GM23338 (cell line): ENCODE results near the gene NECTIN1. TPM values are rescaled to one million over a fixed set of nuclear protein-coding genes. Genes with fewer than 3 reads are reported as not detected.

Experiments
- ATAC-seq: fragments of 200-7000 bp; cut with Tn5 transposase; 3 replicates; pipeline ENCODE4 v1.9.1; 2020
- DNase-seq: peaks from one replicate; pipeline ENCODE4 v3.0.0-alpha.2; 2015; ENCODE audit warnings: low spot score
- H2AFZ ChIP-seq: fragments of 200-600 bp; sonication (generic); 2 replicates; pipeline ENCODE4 v1.8.0; 2016; ENCODE audit warnings: antibody characterized with exemption, mild to moderate bottlenecking, moderate library complexity
- H3F3A ChIP-seq: fragments of 200-600 bp; sonication (generic); replicated peaks from 2 replicates; pipeline ENCODE4 v1.8.0; 2017; ENCODE audit warnings: antibody characterized with exemption, mixed run types, low read depth
- H3K27ac ChIP-seq: fragments of 200-600 bp; sonication (generic); 2 replicates; pipeline ENCODE4 v1.6.1; 2016; ENCODE audit warnings: low read depth
- H3K27me3 ChIP-seq: fragments of 200-600 bp; sonication (generic); 2 replicates; pipeline ENCODE4 v1.8.0; 2016; ENCODE audit warnings: mild to moderate bottlenecking, mixed run types, moderate library complexity; ENCODE audit not compliant: insufficient read depth
- H3K36me3 ChIP-seq: fragments of 200-600 bp; sonication (generic); 2 replicates; pipeline ENCODE4 v1.8.0; 2016; ENCODE audit warnings: mild to moderate bottlenecking; ENCODE audit not compliant: insufficient read depth
- H3K4me1 ChIP-seq: fragments of 200-600 bp; sonication (generic); 2 replicates; pipeline ENCODE4 v1.8.0; 2016; ENCODE audit warnings: mild to moderate bottlenecking, moderate library complexity; ENCODE audit not compliant: insufficient read depth
- H3K4me2 ChIP-seq: fragments of 200-600 bp; sonication (generic); 2 replicates; pipeline ENCODE4 v1.7.1; 2017; ENCODE audit warnings: mixed run types
- H3K4me3 ChIP-seq: fragments of 200-600 bp; sonication (generic); 2 replicates; pipeline ENCODE4 v1.6.1; 2016; ENCODE audit warnings: mixed run types
- H3K79me2 ChIP-seq: fragments of 200-600 bp; sonication (generic); replicated peaks from 2 replicates; pipeline ENCODE4 v1.8.0; 2017; ENCODE audit warnings: mild to moderate bottlenecking; ENCODE audit not compliant: insufficient read depth
- H3K9me2 ChIP-seq: fragments of 200-600 bp; sonication (generic); 2 replicates; pipeline ENCODE4 v1.8.0; 2017; ENCODE audit not compliant: insufficient read depth
- H4K20me1 ChIP-seq: fragments of 200-600 bp; sonication (generic); replicated peaks from 2 replicates; pipeline ENCODE4 v1.8.0; 2017; ENCODE audit warnings: mild to moderate bottlenecking; ENCODE audit not compliant: insufficient read depth
- H3K27ac Mint-ChIP-seq: 2 replicates; pipeline ENCODE4 v1.8.0; 2020; ENCODE audit warnings: inconsistent platforms, mild to moderate bottlenecking, moderate library complexity, mixed read lengths
- H3K27me3 Mint-ChIP-seq: 3 replicates; pipeline ENCODE4 v1.8.0; 2022; ENCODE audit warnings: low read depth, mild to moderate bottlenecking, moderate library complexity, mixed read lengths, inconsistent platforms; ENCODE audit not compliant: insufficient read depth, poor library complexity
- H3K36me3 Mint-ChIP-seq: 3 replicates; pipeline ENCODE4 v1.8.0; 2021; ENCODE audit warnings: low read depth, mild to moderate bottlenecking, inconsistent platforms, moderate library complexity, mixed read lengths
- H3K4me1 Mint-ChIP-seq: 3 replicates; pipeline ENCODE4 v1.8.0; 2020; ENCODE audit warnings: mild to moderate bottlenecking, inconsistent platforms, mixed read lengths
- H3K4me3 Mint-ChIP-seq: 3 replicates; pipeline ENCODE4 v1.8.0; 2021; ENCODE audit warnings: moderate library complexity, mild to moderate bottlenecking, inconsistent platforms, mixed read lengths
- H3K9me3 Mint-ChIP-seq: 3 replicates; pipeline ENCODE4 v1.8.0; 2020; ENCODE audit warnings: moderate library complexity, mild to moderate bottlenecking, inconsistent platforms, mixed read lengths
- CREB1 ChIP-seq: fragments of 250-450 bp; sonication (Bioruptor Pico); IDR thresholded peaks from 2 replicates; pipeline ENCODE4 v1.5.0; 2020; ENCODE audit warnings: low read depth, mild to moderate bottlenecking, moderate library complexity
- EZH2 ChIP-seq: fragments of 200-600 bp; sonication (generic); IDR thresholded peaks from one replicate; pipeline ENCODE4 v1.8.0; 2017; ENCODE audit warnings: antibody characterized with exemption, mild to moderate bottlenecking, low read depth; ENCODE audit not compliant: unreplicated experiment
- EZH2phosphoT487 ChIP-seq: fragments of 200-600 bp; sonication (generic); IDR thresholded peaks from one replicate; pipeline ENCODE4 v1.8.1; 2018; ENCODE audit warnings: antibody characterized with exemption; ENCODE audit not compliant: unreplicated experiment
- NANOG ChIP-seq: IDR thresholded peaks from 2 replicates; pipeline ENCODE4 v1.6.1; 2016; ENCODE audit warnings: antibody characterized with exemption, borderline replicate concordance
- REST ChIP-seq: IDR thresholded peaks from one replicate; pipeline ENCODE4 v1.6.1; 2018; ENCODE audit warnings: antibody characterized with exemption; ENCODE audit not compliant: unreplicated experiment
- STAT1 ChIP-seq: IDR thresholded peaks from one replicate; pipeline ENCODE4 v1.6.1; 2016; ENCODE audit warnings: antibody characterized with exemption; ENCODE audit not compliant: unreplicated experiment
- ZNF114 ChIP-seq: fragments of 250-450 bp; sonication (Bioruptor Pico); IDR thresholded peaks from 2 replicates; pipeline ENCODE4 v1.5.0; 2020; ENCODE audit warnings: mild to moderate bottlenecking, moderate library complexity
- polyA plus RNA-seq: library from polyadenylated mRNA; unstranded; fragments of >200 nt; fragmentation: Nextera tagmentation; extraction: Ambion mirVana; gene quantifications from 2 replicates; pipeline ENCODE4 v1.2.1, GENCODE V29; 2016
- total RNA-seq: library from RNA; depleted of rRNA; stranded (reverse); fragments of >200 nt; shearing (Covaris generic); gene quantifications from 2 replicates; pipeline ENCODE4 v1.2.3, GENCODE V29; 2014
- TF ChIP-seq, protein P1 (sequence below): fragments of 250-450 bp; sonication (Bioruptor Pico); IDR thresholded peaks from 2 replicates; pipeline ENCODE4 v1.5.0; 2020; ENCODE audit warnings: mild to moderate bottlenecking, moderate library complexity
- TF ChIP-seq, protein P2 (sequence below), 2 experiments: fragments of 200-600 bp in 1 of 2; sonication (generic) in 1 of 2; conservative IDR thresholded peaks; 2 replicates each; pipeline versions ENCODE4 v1.5.1 to v1.6.1; 2016 to 2017; ENCODE audit warnings: antibody characterized with exemption in 2 of 2, low read depth in 2 of 2, mild to moderate bottlenecking in 2 of 2, moderate library complexity in 1 of 2

Gene NECTIN1
- total and polyA plus RNA-seq, 2 experiments from 2014 or later = 18.7 to 56.3 TPM

GRCh38 chr11:119615882-119616196, 113.2 kb downstream of the NECTIN1 start (continued):
- TF ChIP-seq, protein P1, sequence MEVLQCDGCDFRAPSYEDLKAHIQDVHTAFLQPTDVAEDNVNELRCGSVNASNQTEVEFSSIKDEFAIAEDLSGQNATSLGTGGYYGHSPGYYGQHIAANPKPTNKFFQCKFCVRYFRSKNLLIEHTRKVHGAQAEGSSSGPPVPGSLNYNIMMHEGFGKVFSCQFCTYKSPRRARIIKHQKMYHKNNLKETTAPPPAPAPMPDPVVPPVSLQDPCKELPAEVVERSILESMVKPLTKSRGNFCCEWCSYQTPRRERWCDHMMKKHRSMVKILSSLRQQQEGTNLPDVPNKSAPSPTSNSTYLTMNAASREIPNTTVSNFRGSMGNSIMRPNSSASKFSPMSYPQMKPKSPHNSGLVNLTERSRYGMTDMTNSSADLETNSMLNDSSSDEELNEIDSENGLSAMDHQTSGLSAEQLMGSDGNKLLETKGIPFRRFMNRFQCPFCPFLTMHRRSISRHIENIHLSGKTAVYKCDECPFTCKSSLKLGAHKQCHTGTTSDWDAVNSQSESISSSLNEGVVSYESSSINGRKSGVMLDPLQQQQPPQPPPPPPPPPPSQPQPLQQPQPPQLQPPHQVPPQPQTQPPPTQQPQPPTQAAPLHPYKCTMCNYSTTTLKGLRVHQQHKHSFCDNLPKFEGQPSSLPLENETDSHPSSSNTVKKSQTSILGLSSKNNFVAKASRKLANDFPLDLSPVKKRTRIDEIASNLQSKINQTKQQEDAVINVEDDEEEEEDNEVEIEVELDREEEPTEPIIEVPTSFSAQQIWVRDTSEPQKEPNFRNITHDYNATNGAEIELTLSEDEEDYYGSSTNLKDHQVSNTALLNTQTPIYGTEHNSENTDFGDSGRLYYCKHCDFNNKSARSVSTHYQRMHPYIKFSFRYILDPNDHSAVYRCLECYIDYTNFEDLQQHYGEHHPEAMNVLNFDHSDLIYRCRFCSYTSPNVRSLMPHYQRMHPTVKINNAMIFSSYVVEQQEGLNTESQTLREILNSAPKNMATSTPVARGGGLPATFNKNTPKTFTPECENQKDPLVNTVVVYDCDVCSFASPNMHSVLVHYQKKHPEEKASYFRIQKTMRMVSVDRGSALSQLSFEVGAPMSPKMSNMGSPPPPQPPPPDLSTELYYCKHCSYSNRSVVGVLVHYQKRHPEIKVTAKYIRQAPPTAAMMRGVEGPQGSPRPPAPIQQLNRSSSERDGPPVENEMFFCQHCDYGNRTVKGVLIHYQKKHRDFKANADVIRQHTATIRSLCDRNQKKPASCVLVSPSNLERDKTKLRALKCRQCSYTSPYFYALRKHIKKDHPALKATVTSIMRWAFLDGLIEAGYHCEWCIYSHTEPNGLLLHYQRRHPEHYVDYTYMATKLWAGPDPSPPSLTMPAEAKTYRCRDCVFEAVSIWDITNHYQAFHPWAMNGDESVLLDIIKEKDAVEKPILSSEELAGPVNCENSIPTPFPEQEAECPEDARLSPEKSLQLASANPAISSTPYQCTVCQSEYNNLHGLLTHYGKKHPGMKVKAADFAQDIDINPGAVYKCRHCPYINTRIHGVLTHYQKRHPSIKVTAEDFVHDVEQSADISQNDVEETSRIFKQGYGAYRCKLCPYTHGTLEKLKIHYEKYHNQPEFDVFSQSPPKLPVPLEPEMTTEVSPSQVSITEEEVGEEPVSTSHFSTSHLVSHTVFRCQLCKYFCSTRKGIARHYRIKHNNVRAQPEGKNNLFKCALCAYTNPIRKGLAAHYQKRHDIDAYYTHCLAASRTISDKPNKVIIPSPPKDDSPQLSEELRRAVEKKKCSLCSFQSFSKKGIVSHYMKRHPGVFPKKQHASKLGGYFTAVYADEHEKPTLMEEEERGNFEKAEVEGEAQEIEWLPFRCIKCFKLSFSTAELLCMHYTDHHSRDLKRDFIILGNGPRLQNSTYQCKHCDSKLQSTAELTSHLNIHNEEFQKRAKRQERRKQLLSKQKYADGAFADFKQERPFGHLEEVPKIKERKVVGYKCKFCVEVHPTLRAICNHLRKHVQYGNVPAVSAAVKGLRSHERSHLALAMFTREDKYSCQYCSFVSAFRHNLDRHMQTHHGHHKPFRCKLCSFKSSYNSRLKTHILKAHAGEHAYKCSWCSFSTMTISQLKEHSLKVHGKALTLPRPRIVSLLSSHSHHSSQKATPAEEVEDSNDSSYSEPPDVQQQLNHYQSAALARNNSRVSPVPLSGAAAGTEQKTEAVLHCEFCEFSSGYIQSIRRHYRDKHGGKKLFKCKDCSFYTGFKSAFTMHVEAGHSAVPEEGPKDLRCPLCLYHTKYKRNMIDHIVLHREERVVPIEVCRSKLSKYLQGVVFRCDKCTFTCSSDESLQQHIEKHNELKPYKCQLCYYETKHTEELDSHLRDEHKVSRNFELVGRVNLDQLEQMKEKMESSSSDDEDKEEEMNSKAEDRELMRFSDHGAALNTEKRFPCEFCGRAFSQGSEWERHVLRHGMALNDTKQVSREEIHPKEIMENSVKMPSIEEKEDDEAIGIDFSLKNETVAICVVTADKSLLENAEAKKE (CRISPR knock-in tag) = no peak
- TF ChIP-seq EZH2 (no peak), NANOG (no peak), ZNF114 (no peak), STAT1 (no peak), CREB1 (CRISPR knock-in tag) (no peak)

DNA sequence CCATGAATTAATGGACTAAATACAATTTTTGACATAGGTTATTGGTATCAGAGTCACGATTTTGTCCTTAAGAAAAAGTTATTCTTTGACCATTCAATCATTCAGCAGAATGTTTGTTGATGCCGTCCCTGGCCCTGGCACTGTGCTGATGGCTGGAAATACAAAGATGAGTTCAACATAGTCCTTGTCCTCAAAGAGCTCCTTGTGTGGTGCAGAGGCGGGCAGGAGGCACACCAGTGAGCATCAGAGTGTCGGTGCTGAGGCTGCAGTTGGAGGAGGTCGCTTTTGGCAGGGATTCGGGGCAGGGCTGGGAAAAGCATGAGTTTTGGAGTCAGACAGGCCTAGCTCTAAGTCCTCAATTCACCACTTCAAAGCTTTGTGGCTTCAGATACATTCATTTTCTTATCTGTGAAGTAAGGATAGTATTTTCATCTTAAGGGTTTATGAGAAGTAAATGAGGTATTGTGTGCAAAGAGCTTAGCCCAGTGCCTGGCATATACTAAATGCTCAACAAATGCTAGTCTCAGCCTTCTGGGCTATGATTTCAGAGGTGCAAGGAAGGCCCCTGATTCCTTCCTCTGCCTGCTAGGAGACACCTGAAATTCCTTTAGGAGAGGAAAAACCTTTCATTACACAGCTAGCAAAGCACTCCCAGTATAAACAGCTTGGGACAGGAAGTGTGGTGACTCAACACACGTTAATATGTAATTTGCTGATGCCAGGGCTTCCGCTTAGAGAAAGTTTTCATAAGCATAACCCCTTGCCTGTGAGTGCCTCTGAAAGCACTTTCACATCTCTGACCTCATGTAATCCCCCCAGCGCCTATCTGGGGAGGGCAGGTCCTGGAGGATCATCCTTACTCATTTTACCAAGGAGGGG, 113.8 kb downstream of the NECTIN1 start:
- no peak for ATAC-seq
- Histone ChIP-seq H3K79me2 (no peaks in the 10 kb centered on the region), H2AFZ (no peak overlapping the region), H3K27ac (no peak overlapping the region), H3K4me1 (peaks cover 18% of the 10 kb centered on the region; the same call in 1 of the 2 replicates), H4K20me1 (no peaks in the 10 kb centered on the region), H3K4me3 (no peak overlapping the region), H3K9me2 (no peaks in the 10 kb centered on the region), H3F3A (no peaks in the 10 kb centered on the region), H3K36me3 (no peaks in the 10 kb centered on the region), H3K27me3 (no peaks in the 10 kb centered on the region), H3K4me2 (no peak overlapping the region)
- Mint-ChIP-seq H3K4me1 (peaks cover 34% of the 10 kb centered on the region), H3K27ac (no peak overlapping the region), H3K36me3 (no peaks in the 10 kb centered on the region), H3K27me3 (peaks cover 19% of the 10 kb centered on the region), H3K9me3 (no peaks in the 10 kb centered on the region; the same call in 2 of the 3 replicates), H3K4me3 (no peak overlapping the region)
- DNase-seq = no peak
- TF ChIP-seq EZH2phosphoT487 (no peak), REST (no peak)
- TF ChIP-seq, protein P2, sequence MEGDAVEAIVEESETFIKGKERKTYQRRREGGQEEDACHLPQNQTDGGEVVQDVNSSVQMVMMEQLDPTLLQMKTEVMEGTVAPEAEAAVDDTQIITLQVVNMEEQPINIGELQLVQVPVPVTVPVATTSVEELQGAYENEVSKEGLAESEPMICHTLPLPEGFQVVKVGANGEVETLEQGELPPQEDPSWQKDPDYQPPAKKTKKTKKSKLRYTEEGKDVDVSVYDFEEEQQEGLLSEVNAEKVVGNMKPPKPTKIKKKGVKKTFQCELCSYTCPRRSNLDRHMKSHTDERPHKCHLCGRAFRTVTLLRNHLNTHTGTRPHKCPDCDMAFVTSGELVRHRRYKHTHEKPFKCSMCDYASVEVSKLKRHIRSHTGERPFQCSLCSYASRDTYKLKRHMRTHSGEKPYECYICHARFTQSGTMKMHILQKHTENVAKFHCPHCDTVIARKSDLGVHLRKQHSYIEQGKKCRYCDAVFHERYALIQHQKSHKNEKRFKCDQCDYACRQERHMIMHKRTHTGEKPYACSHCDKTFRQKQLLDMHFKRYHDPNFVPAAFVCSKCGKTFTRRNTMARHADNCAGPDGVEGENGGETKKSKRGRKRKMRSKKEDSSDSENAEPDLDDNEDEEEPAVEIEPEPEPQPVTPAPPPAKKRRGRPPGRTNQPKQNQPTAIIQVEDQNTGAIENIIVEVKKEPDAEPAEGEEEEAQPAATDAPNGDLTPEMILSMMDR (conservative IDR thresholded peaks at IDR 0.05; ENCODE audit: low read depth in 2 of 2) = no peak
